GM21576 (cell line): Measurements from ENCODE around the gene COX18.

Experiments
- ATAC-seq: cut with Tn5 transposase; IDR thresholded peaks from one replicate; pipeline ENCODE4 v1.9.1; 2021; ENCODE audit warnings: mild to moderate bottlenecking, moderate library complexity; ENCODE audit not compliant: unreplicated experiment

COX18 gene

GRCh38 chr4:73069338-73070073 is at the start of gene COX18:
COX18 (minus strand) TSS chr4:73069716; CDS start chr4:73069649, 67 bp downstream.
- ATAC-seq: peak; percentile 85

- no peak for ATAC-seq
Measured at GRCh38 chr4:73109493-73109892, 40.0 kb upstream of the COX18 start.

GRCh38 chr4:73104695-73105094 is 35.2 kb upstream of the COX18 start:
- ATAC-seq: no peak

- no peak for ATAC-seq
Measured at GRCh38 chr4:73103799-73104503, 34.4 kb upstream of the COX18 start.

GRCh38 chr4:73099143-73099542 is 29.6 kb upstream of the COX18 start:
- no peak for ATAC-seq

GRCh38 chr4:73098713-73099112 is 29.2 kb upstream of the COX18 start:
- no peak for ATAC-seq

GRCh38 chr4:73098016-73098415 is 28.5 kb upstream of the COX18 start:
- no peak for ATAC-seq

- ATAC-seq: no peak
Measured at GRCh38 chr4:73092868-73093267, 23.4 kb upstream of the COX18 start.

- no peak for ATAC-seq
Measured at GRCh38 chr4:73090738-73091137, 21.2 kb upstream of the COX18 start.

- ATAC-seq: no peak
Measured at GRCh38 chr4:73087871-73088270, 18.4 kb upstream of the COX18 start.

GRCh38 chr4:73086095-73086868 is 16.8 kb upstream of the COX18 start:
- ATAC-seq: no peak

- ATAC-seq: no peak
Measured at GRCh38 chr4:73080789-73081188, 11.3 kb upstream of the COX18 start.

GRCh38 chr4:73075832-73076231 is 6.3 kb upstream of the COX18 start:
- ATAC-seq: no peak

- ATAC-seq: peak; percentile 7
Measured at GRCh38 chr4:73070074-73070390, 516 bp upstream of the COX18 start.

- ATAC-seq: no peak
Measured at GRCh38 chr4:73068491-73069337, 802 bp downstream of the COX18 start.

GRCh38 chr4:73067971-73068394 is 1.5 kb downstream of the COX18 start:
- no peak for ATAC-seq

- ATAC-seq: no peak
Measured at GRCh38 chr4:73066928-73067327, 2.6 kb downstream of the COX18 start.

- ATAC-seq: no peak
Measured at GRCh38 chr4:73066445-73066844, 3.1 kb downstream of the COX18 start.

- no peak for ATAC-seq
Measured at GRCh38 chr4:73064536-73064935, 5.0 kb downstream of the COX18 start.

GRCh38 chr4:73055241-73055897 is 14.1 kb downstream of the COX18 start:
- peak; percentile 96 for ATAC-seq
